ENCODE measurements around the gene AMPH.

The AMPH gene

DNA sequence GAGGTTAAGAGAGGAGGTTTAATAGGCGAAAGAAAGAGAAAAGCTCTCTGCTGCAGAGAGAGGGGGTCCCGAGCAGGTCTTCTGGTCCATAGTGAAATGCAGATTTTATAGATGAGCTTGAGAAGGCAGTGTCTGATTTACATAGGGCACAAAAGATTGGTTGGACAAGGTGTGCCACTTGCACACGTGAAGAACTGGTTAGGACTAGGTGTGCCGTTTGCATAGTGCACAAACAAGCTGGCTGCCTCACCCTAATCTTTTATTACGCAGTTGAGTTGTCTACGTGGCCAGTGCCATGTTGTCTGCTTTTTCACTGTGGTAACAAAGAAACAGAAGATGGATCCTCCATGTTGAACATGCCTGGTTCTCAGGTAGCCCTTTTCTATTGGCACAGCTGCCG lies 82.6 kb downstream of the AMPH start:
- POLR2A ChIA-PET, result no interaction called here
- CTCF ChIA-PET, result no interaction called here
- DNase-seq (ENCODE audit: extremely low spot score), result no peak
- TF ChIP-seq TARDBP (IDR thresholded peaks at IDR 0.05), result no peak
- TF ChIP-seq FOXM1 (IDR thresholded peaks at IDR 0.05; ENCODE audit: borderline replicate concordance), result no peak
- TF ChIP-seq ARNT (IDR thresholded peaks at IDR 0.05), result no peak

DNA sequence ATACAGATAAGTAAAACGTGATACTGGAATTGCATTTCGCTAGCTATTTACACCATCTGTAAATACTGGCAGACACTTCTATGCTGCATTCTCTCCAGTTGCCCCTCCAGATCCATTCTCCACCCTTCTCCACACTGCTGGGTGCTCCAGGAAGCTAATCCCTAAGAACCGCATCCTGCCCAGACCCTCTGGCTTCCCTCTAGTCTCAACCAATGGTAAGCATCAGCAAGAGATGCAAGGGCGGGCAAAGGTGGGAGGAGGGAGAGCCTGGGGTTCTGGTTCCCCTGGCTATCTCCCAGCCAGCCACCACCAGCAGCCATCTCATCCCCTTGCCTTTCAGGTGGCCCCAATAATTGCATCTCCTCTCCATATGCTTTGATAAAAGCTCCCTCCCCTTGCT lies 84.4 kb downstream of the AMPH start:
- no peak for TF ChIP-seq ARNT (IDR thresholded peaks at IDR 0.05)
- TF ChIP-seq NFRKB (IDR thresholded peaks at IDR 0.05), result no peak
- no peak for TF ChIP-seq SP1 (IDR thresholded peaks at IDR 0.05)
- TF ChIP-seq ELF4 (IDR thresholded peaks at IDR 0.05), result no peak
- TF ChIP-seq LEF1 (IDR thresholded peaks at IDR 0.05; ENCODE audit: borderline replicate concordance), result no peak
- no peak for TF ChIP-seq FOXM1 (IDR thresholded peaks at IDR 0.05; ENCODE audit: borderline replicate concordance)
- DNase-seq (ENCODE audit: extremely low spot score), result no peak
- ChIA-PET CTCF (no interaction called here), POLR2A (no interaction called here)

DNA sequence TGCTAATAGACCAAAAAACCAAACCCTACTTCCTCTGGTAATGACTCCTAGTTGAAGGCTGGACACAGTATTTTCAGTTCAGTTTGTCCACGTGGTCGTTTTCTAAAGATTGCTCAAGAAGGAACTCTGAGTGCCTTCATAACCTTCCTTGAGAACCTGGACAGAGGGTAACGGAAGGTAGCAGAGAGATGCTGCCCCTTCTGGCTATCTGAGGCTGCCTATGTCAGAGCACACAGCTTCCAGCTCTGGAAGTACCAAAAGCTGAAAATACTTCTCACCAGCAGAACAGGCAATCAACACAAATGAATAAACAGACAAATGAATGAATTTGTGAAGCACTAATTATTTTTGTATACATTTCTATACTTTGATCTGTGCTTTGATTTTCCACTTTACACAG lies 85.2 kb downstream of the AMPH start:
- ChIA-PET POLR2A (no interaction called here), CTCF (no interaction called here)
- TF ChIP-seq LEF1 (IDR thresholded peaks at IDR 0.05; ENCODE audit: borderline replicate concordance) (no peak), NFRKB (IDR thresholded peaks at IDR 0.05) (no peak), TARDBP (IDR thresholded peaks at IDR 0.05) (no peak), FOXA1 (IDR thresholded peaks at IDR 0.05) (no peak), FOXM1 (IDR thresholded peaks at IDR 0.05; ENCODE audit: borderline replicate concordance) (no peak), SUZ12 (IDR thresholded peaks at IDR 0.05) (no peak), FOXK2 (IDR thresholded peaks at IDR 0.05) (no peak), BHLHE40 (IDR thresholded peaks at IDR 0.05; ENCODE audit: borderline replicate concordance) (no peak), SP1 (IDR thresholded peaks at IDR 0.05) (no peak), ELF4 (IDR thresholded peaks at IDR 0.05) (no peak), CTBP1 (IDR thresholded peaks at IDR 0.05; ENCODE audit: borderline replicate concordance) (no peak), ZNF384 (IDR thresholded peaks at IDR 0.05) (no peak), HDGF (IDR thresholded peaks at IDR 0.05; ENCODE audit: borderline replicate concordance) (no peak), L3MBTL2 (conservative IDR thresholded peaks at IDR 0.05) (no peak), ARNT (IDR thresholded peaks at IDR 0.05) (no peak)
- TF ChIP-seq, protein P1, sequence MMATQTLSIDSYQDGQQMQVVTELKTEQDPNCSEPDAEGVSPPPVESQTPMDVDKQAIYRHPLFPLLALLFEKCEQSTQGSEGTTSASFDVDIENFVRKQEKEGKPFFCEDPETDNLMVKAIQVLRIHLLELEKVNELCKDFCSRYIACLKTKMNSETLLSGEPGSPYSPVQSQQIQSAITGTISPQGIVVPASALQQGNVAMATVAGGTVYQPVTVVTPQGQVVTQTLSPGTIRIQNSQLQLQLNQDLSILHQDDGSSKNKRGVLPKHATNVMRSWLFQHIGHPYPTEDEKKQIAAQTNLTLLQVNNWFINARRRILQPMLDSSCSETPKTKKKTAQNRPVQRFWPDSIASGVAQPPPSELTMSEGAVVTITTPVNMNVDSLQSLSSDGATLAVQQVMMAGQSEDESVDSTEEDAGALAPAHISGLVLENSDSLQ (IDR thresholded peaks at IDR 0.05), result no peak
- no peak for DNase-seq (ENCODE audit: extremely low spot score)

DNA sequence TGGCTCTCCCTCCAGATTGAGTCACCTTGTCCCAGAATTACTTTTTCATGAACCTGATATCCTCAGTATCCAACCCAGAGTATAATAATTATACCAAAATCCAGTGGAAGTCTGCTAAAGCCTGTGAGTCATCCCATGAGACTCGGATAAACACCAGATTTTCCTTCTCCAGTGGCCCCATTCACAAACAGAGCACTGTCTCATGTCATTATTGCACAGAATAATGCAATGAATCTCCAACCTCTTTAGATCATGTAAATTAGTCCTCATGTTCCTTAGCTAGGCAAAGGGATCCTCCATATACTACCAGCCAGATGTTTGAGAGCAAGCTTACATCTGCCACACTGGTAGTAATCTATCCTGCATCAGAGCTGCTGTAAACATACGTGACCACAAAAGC lies 89.0 kb downstream of the AMPH start:
- ChIA-PET POLR2A (no interaction called here), CTCF (no interaction called here)
- TF ChIP-seq CTBP1 (IDR thresholded peaks at IDR 0.05; ENCODE audit: borderline replicate concordance) (no peak), ZNF384 (IDR thresholded peaks at IDR 0.05) (no peak), NFRKB (IDR thresholded peaks at IDR 0.05) (no peak)
- no peak for DNase-seq (ENCODE audit: extremely low spot score)

DNA sequence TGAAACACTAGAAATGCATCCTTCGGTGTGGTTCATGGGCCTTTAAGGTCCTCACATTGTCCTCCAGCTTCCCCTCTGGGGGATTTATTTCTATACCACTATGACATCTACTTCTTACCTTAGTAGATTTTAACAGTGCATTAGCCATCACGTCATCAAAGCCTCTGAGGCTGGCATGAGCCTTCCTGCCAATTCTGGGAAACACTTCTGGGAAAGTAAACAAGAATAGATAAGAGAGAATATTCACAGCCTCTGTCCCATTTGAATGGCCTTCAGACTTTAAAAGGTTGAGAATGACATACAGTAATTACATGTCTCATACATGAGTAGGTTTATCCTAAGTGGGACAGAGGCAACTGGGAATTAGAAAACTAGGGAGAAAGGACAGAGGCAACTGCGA lies 89.7 kb downstream of the AMPH start:
- no peak for DNase-seq (ENCODE audit: extremely low spot score)
- ChIA-PET POLR2A (no interaction called here), CTCF (no interaction called here)
- no peak for TF ChIP-seq BHLHE40 (IDR thresholded peaks at IDR 0.05; ENCODE audit: borderline replicate concordance)
- no peak for TF ChIP-seq L3MBTL2 (conservative IDR thresholded peaks at IDR 0.05)
- no peak for TF ChIP-seq ARNT (IDR thresholded peaks at IDR 0.05)
- no peak for TF ChIP-seq FOXA1 (IDR thresholded peaks at IDR 0.05)

DNA sequence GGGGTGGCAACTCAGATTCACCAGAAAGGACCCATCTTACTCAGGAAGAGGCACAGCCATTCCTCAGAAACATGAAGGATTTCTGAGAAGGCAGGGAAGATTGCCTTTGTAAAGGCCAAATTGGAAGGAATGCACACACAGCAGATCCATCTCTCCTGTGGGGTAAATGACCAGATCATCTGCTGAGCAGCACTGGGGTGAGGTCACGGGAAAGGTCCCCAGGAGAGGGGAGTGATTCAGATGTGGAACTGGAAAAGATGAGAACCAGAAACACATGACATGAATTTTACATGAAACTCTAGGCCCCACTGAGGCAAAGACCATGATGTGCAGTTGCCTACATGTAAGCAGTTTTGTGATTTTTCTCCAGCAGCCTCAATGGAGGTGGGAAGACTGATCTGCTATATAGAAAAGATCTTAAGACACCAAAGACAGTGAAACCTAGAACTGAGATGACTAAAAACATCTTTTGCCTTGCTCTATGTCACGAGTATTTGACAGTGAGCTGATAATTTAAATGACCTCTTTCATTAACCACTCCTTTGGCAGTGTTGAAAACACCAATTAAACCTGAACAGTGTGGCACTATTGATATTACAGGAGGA lies 91.6 kb downstream of the AMPH start:
- ChIA-PET POLR2A (no interaction called here), CTCF (no interaction called here)
- TF ChIP-seq LEF1 (IDR thresholded peaks at IDR 0.05; ENCODE audit: borderline replicate concordance), result no peak
- no peak for TF ChIP-seq ELF4 (IDR thresholded peaks at IDR 0.05)
- TF ChIP-seq FOXM1 (IDR thresholded peaks at IDR 0.05; ENCODE audit: borderline replicate concordance), result no peak
- no peak for TF ChIP-seq HDGF (IDR thresholded peaks at IDR 0.05; ENCODE audit: borderline replicate concordance)
- no peak for TF ChIP-seq FOXK2 (IDR thresholded peaks at IDR 0.05)
- no peak for TF ChIP-seq TARDBP (IDR thresholded peaks at IDR 0.05)
- no peak for TF ChIP-seq BHLHE40 (IDR thresholded peaks at IDR 0.05; ENCODE audit: borderline replicate concordance)
- no peak for TF ChIP-seq ZNF384 (IDR thresholded peaks at IDR 0.05)
- no peak for TF ChIP-seq SP1 (IDR thresholded peaks at IDR 0.05)
- no peak for TF ChIP-seq FOXA1 (IDR thresholded peaks at IDR 0.05)
- DNase-seq (ENCODE audit: extremely low spot score), result no peak

DNA sequence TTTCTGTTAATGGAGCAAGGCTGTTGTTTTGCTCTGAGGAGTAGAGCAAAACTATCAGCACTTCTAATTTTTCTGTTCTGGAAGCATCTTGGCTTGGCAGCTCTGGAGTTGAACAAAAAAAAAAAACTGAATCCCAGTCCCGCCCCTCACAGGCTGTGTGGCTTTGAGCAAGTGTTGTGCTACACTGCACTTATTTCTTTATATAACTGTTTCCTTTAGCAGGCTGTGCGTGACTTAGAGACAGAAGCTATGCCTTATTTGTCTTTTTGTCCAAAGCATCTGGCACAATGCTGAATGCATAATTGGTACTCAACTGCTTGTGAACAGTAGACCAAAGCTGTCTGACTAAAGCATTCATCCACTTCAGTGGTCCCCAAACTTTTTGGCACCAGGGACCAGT lies 96.1 kb downstream of the AMPH start:
- POLR2A ChIA-PET, result no interaction called here
- CTCF ChIA-PET, result no interaction called here
- TF ChIP-seq HDGF (IDR thresholded peaks at IDR 0.05; ENCODE audit: borderline replicate concordance) (no peak), ARNT (IDR thresholded peaks at IDR 0.05) (no peak), NFRKB (IDR thresholded peaks at IDR 0.05) (no peak), FOXA1 (IDR thresholded peaks at IDR 0.05) (no peak)
- DNase-seq (ENCODE audit: extremely low spot score), result no peak

DNA sequence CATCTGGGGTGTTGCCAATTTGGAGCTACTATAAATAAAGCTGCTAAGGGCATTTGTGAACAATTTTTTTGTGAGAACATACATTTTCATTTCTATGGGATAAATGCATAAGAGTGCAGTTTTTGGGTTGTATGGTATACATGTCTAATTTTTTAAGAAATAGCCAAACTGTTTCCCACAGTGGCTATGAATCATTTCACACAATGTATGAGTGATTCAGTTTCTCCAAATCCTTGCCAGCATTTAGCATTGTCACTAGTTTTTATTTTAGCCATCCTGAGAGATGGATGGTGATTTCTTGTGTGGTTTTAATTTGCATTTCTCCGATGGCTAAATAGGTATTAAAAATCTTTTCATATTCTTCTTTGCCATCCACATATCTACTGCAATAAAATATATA lies 105.3 kb downstream of the AMPH start:
- CTCF ChIA-PET, result no interaction called here
- no peak for TF ChIP-seq HDGF (IDR thresholded peaks at IDR 0.05; ENCODE audit: borderline replicate concordance)
- POLR2A ChIA-PET, result no interaction called here
- DNase-seq (ENCODE audit: extremely low spot score), result no peak

DNA sequence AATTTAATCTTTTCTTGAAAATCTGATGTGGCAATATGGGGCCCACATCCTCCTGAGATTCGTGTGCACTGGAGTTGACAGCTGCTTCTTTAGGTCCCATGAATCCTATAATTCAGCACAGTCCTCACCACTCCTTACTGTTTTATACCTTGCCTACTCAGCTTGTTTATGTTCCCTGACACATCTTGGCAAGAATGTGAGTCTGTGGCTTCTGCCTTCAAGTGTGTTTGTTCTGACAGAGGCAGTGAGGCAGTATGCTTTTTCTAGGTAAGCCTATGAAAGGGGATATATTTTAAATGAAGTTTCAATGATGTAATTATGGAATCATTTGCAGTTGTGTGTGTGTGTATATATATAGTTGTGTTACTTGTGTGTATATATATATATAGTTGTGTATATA lies 106.4 kb downstream of the AMPH start:
- DNase-seq (ENCODE audit: extremely low spot score), result no peak
- TF ChIP-seq NFRKB (IDR thresholded peaks at IDR 0.05) (no peak), HDGF (IDR thresholded peaks at IDR 0.05; ENCODE audit: borderline replicate concordance) (no peak), TARDBP (IDR thresholded peaks at IDR 0.05) (no peak), CTBP1 (IDR thresholded peaks at IDR 0.05; ENCODE audit: borderline replicate concordance) (no peak), ELF4 (IDR thresholded peaks at IDR 0.05) (no peak), ZNF384 (IDR thresholded peaks at IDR 0.05) (no peak), SP1 (IDR thresholded peaks at IDR 0.05) (no peak), SUZ12 (IDR thresholded peaks at IDR 0.05) (no peak)
- CTCF ChIA-PET, result no interaction called here
- POLR2A ChIA-PET, result no interaction called here

Measured in HEK293T (cell line).